NB4 (cell line): ENCODE results near the gene PLCH1.

Experiments used
- DNase-seq: peaks from one replicate; pipeline ENCODE4 v3.0.0; 2010; ENCODE audit warnings: low read depth
- H3K4me3 ChIP-seq: one replicate; pipeline ENCODE4 v1.5.1; 2011; ENCODE audit warnings: mild to moderate bottlenecking, low read depth, low read length, moderate library complexity
- MYC ChIP-seq: IDR thresholded peaks from 2 replicates; pipeline ENCODE4 v1.6.1; 2011; ENCODE audit warnings: low read depth, low read length
- POLR2A ChIP-seq: IDR thresholded peaks from 2 replicates; pipeline ENCODE4 v1.6.1; 2011; ENCODE audit warnings: mild to moderate bottlenecking; ENCODE audit not compliant: insufficient read length; ENCODE audit errors: extremely low read depth
- TF ChIP-seq, protein P1 (sequence below): IDR thresholded peaks from one replicate; pipeline ENCODE4 v1.5.1; 2012; ENCODE audit warnings: low read depth, low read length
- TF ChIP-seq, protein P2 (sequence below): IDR thresholded peaks from 2 replicates; pipeline ENCODE4 v1.6.1; 2011; ENCODE audit warnings: low read depth, low read length

PLCH1 gene

DNA sequence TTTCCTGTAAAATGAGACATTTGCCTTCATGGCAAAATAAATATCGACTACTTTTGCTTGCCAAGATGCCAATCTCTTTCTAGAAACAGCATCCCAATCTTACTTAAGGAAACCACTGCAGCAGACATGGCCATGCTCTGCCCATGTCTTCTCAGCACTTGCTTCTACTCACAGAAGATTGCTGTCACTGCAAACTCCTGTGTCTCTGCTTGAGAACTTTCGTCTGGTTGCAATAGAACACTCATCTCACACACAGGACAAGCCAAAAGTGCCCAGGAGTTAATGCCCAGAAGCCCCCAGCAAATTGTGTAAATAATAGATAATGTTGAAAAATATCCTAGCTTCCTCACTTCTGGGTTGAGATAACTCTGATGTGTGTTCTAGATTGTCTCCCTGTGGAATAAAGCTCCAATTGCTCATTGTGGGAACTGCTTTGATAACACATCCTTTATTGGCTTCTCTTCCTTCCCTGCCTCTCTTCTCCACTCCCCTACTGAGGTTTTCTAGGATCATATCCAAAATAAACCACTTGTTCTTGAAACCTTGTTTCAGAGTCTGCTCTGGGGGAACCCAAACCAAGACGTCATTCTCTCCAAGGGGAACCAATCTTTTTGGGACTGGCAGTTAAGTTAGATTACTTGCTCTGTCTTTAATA, 295.1 kb downstream of the PLCH1 start:
- no peak overlapping the region for H3K4me3 ChIP-seq
- no peak for DNase-seq
- TF ChIP-seq, protein P1, sequence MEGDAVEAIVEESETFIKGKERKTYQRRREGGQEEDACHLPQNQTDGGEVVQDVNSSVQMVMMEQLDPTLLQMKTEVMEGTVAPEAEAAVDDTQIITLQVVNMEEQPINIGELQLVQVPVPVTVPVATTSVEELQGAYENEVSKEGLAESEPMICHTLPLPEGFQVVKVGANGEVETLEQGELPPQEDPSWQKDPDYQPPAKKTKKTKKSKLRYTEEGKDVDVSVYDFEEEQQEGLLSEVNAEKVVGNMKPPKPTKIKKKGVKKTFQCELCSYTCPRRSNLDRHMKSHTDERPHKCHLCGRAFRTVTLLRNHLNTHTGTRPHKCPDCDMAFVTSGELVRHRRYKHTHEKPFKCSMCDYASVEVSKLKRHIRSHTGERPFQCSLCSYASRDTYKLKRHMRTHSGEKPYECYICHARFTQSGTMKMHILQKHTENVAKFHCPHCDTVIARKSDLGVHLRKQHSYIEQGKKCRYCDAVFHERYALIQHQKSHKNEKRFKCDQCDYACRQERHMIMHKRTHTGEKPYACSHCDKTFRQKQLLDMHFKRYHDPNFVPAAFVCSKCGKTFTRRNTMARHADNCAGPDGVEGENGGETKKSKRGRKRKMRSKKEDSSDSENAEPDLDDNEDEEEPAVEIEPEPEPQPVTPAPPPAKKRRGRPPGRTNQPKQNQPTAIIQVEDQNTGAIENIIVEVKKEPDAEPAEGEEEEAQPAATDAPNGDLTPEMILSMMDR: no peak
- TF ChIP-seq, protein P2, sequence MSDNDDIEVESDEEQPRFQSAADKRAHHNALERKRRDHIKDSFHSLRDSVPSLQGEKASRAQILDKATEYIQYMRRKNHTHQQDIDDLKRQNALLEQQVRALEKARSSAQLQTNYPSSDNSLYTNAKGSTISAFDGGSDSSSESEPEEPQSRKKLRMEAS: no peak
- TF ChIP-seq MYC: no peak
- no peak for TF ChIP-seq POLR2A

DNA sequence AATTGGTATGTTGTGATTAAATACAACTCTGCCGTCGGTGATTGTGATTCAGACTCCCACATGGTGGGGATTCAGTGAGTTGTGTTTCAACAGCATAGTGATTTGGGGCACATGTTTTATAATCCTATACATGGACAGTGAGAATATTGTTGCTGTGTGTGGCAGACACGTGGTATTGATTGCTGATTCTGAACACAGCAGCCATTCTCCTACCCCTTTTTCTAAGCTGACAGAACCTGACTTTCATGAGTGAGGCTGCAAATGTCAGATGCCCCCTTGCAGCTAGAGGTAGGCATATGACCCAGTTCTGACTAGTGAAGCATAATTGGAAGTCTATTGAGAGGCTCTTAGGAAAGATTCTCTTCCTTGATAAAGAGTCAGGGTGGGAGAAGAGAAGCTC, 296.3 kb downstream of the PLCH1 start:
- TF ChIP-seq, protein P1: no peak
- TF ChIP-seq, protein P2: no peak
- TF ChIP-seq MYC (no peak), POLR2A (no peak)
- no peak overlapping the region for H3K4me3 ChIP-seq
- DNase-seq: no peak

DNA sequence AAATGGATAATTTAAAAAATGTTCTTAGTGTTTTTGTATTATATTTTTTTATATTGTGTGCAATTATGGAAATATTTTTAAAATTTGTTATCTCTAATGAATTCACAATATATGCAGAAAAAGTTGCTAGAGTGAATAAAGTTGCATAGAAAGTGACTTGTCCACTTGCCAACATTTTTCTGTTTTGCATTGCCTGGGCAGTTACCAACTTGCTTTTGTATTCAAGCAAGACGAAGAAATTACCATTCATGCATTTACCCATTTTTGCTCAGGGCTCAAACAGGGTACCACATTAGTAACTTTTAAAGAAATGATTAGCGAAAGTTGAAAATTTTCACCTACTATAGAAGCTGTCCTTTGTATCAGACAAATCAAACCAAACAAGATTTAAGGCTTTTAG, 298.5 kb downstream of the PLCH1 start:
- no peak overlapping the region for H3K4me3 ChIP-seq
- TF ChIP-seq, protein P2: no peak
- TF ChIP-seq MYC (no peak), POLR2A (no peak)
- TF ChIP-seq, protein P1: no peak
- no peak for DNase-seq

DNA sequence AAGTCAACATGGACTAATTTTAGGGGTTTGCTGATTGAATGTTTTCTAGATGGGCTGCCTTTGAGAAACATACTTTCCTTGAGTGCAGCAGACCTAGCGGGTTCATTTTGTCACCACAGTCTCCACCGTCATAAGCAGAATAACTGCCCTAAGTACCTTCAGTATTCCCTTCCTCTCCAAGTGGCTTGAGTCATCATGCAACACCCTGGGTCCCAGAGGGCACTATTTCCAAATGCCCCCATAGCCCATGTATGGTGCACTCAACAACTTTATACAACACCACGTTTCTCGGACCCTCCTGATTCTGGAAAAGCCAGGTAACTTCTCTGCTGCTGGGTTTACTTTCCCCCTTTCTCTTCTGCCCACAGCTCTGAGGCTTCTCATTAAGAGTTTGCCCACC, 300.1 kb downstream of the PLCH1 start:
- no peak for TF ChIP-seq MYC
- TF ChIP-seq, protein P2: no peak
- no peak for TF ChIP-seq POLR2A
- TF ChIP-seq, protein P1: no peak

DNA sequence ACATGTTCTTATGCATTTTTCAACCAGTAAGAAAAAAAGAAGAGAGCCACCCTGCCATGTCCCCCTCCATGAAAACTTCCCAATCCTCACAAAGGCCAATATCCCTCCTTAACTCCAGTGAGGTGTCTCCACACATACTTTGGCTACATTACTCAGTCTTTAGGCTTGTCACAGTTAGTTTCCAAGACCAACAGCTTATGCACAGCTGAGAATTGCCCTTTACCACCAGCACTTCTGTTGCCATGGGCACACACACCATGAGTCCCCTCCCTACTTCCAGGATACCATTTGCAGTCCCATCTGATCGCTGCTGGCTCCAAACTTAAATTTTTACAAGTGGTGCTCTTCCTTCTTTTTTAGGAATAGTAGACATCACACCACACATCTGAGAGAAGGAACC, 301.1 kb downstream of the PLCH1 start:
- no peak for DNase-seq
- TF ChIP-seq POLR2A (no peak), MYC (no peak)
- TF ChIP-seq, protein P1: no peak
- TF ChIP-seq, protein P2: no peak
- H3K4me3 ChIP-seq: no peak overlapping the region

More for the DNA sequence above, 300.1 kb downstream of the PLCH1 start:
- DNase-seq: no peak
- no peak overlapping the region for H3K4me3 ChIP-seq
